Activated naive CD8-positive, alpha-beta T cell treated with anti-CD3 and anti-CD28 coated beads, Interleukin-2, amount 10 ng/mL, durations not matched to agents 7 days and 5 days (primary cell): Measurements from ENCODE around the gene KLRF2. TPM values are rescaled to one million over a fixed set of nuclear protein-coding genes. Genes with fewer than 3 reads are reported as not detected.

Source experiments
- ATAC-seq: fragments of 150-1000 bp; cut with Tn5 transposase; one replicate; pipeline ENCODE4 v1.10.0; 2021; ENCODE audit warnings: low read depth, moderate library complexity
- POLR2A ChIA-PET: fragments of 350-600 bp; sonication (Branson Sonifier 250); formaldehyde crosslinking; loops from one replicate; lab custom pipeline; 2021; ENCODE audit warnings: antibody characterized with exemption; lab: Charles Lee
- DNase-seq: peaks from one replicate; pipeline ENCODE4 v3.0.0; 2021
- H3K27ac Mint-ChIP-seq: one replicate; pipeline ENCODE4 v1.8.0; 2022; ENCODE audit warnings: mild to moderate bottlenecking, mixed read lengths
- H3K27me3 Mint-ChIP-seq: one replicate; pipeline ENCODE4 v1.8.0; 2022; ENCODE audit warnings: mild to moderate bottlenecking, moderate library complexity, mixed read lengths
- H3K36me3 Mint-ChIP-seq: one replicate; pipeline ENCODE4 v1.8.0; 2021; ENCODE audit warnings: mild to moderate bottlenecking, mixed read lengths
- H3K4me1 Mint-ChIP-seq: one replicate; pipeline ENCODE4 v1.8.0; 2021; ENCODE audit warnings: mixed read lengths
- H3K4me3 Mint-ChIP-seq: one replicate; pipeline ENCODE4 v1.8.0; 2022; ENCODE audit warnings: mild to moderate bottlenecking, moderate library complexity, mixed read lengths
- H3K9me3 Mint-ChIP-seq: one replicate; pipeline ENCODE4 v1.8.0; 2021; ENCODE audit warnings: mixed read lengths
- total RNA-seq, 2 experiments: library from RNA; stranded (reverse); gene quantifications; one replicate each; pipeline ENCODE4 v1.2.3, GENCODE V29; 2021

The KLRF2 gene
- total RNA-seq, 2 experiments from 2014 or later = 0.58 to 0.74 TPM

GRCh38 chr12:9926876-9927275, 45.6 kb downstream of the KLRF2 start:
- peaks cover 2% of the 10 kb centered on the region for H3K9me3 Mint-ChIP-seq
- ATAC-seq (no peak), DNase-seq (no peak)
- peaks cover 9% of the 10 kb centered on the region for H3K36me3 Mint-ChIP-seq
- POLR2A ChIA-PET = no interaction called here
- peaks cover 8% of the 10 kb centered on the region for H3K27me3 Mint-ChIP-seq
- no peak overlapping the region for H3K4me3 Mint-ChIP-seq
- no peak overlapping the region for H3K27ac Mint-ChIP-seq
- peaks cover 21% of the 10 kb centered on the region for H3K4me1 Mint-ChIP-seq

- H3K4me3 Mint-ChIP-seq = no peak overlapping the region
- H3K27ac Mint-ChIP-seq = no peak overlapping the region
- DNase-seq (no peak), ATAC-seq (no peak)
- H3K36me3 Mint-ChIP-seq = peaks cover 2% of the 10 kb centered on the region
- peaks cover 8% of the 10 kb centered on the region for H3K4me1 Mint-ChIP-seq
- POLR2A ChIA-PET = no interaction called here
- H3K27me3 Mint-ChIP-seq = peaks cover 13% of the 10 kb centered on the region
- no peaks in the 10 kb centered on the region for H3K9me3 Mint-ChIP-seq
Measured at GRCh38 chr12:9928607-9929006, 47.3 kb downstream of the KLRF2 start.

DNA sequence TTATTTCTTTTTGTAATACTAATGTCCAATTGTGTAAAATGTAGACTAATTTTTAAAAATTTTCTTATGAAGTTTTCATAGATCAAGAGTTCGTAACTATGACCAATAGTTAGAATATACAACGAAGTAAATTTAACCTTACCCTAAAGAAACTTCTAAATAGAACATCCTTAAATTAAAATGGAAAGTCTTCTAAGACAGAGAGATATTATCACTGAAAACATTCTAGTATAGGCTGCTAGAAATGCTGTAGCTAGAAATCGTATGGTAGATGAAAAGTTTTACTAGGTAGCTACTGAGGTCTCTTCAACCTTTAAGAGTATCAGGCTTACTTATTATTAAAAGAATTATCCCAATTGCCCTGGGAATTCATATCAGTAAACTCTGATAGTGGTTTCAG, 50.0 kb downstream of the KLRF2 start:
- ATAC-seq (no peak), DNase-seq (no peak)
- POLR2A ChIA-PET = no interaction called here

DNA sequence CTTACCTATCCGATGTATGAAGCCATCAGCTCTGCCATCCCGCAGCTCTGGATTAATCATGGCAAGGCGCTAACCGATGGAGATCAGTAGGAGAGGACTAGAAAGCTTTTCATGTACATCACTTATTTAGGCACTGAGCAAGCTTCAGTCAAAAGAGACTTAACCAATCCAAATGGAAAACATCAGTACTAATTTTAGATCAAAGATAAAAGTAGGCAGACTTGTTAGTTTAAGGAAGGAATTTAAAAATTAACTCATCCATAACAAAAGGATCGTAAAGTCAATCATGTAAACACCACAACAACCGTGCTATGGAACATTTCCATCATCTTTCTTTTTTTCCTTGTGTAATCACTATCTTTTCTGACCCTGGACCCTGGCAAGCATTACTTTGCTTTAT, 51.0 kb downstream of the KLRF2 start, which contains the start of gene CLEC2A:
CLEC2A (minus strand) TSS at position 101 of the 400 bp plus-strand sequence; CDS start at position 60, 41 bp downstream.
- peaks cover 2% of the 10 kb centered on the region for H3K36me3 Mint-ChIP-seq
- H3K27ac Mint-ChIP-seq = no peak within 1 kb of the TSS
- no peaks in the 10 kb centered on the region for H3K9me3 Mint-ChIP-seq
- H3K4me3 Mint-ChIP-seq = no peak within 1 kb of the TSS
- POLR2A ChIA-PET = no interaction called here
- no peak for DNase-seq
- peaks cover 2% of the 10 kb centered on the region for H3K4me1 Mint-ChIP-seq
- H3K27me3 Mint-ChIP-seq = peaks cover 13% of the 10 kb centered on the region
- ATAC-seq = no peak

More for the DNA sequence above, 50.0 kb downstream of the KLRF2 start:
- Mint-ChIP-seq H3K4me3 (no peak overlapping the region), H3K27ac (no peak overlapping the region), H3K27me3 (peaks cover 13% of the 10 kb centered on the region), H3K4me1 (peaks cover 2% of the 10 kb centered on the region), H3K9me3 (no peaks in the 10 kb centered on the region), H3K36me3 (peaks cover 2% of the 10 kb centered on the region)

DNA sequence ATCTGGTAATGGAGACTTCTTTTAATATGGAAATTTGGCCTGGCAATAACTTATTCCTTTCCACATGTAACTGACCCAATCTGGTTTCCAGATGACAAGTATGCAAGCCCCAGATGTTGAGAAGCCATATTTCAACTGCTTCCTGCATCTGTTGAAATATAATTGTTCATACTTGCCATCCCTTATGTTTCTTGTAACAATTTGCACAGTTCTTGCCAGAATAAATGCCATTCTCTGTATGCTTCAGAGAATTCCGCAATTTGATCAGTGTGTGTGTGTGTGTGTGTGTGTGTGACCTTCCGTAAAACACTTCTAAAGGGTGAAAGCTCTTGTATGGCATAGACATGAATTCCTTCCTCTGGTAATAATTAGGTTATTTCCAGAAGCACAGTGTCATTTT, 52.7 kb downstream of the KLRF2 start:
- Mint-ChIP-seq H3K9me3 (no peaks in the 10 kb centered on the region), H3K4me3 (no peak overlapping the region), H3K36me3 (no peaks in the 10 kb centered on the region), H3K4me1 (no peaks in the 10 kb centered on the region), H3K27ac (no peak overlapping the region), H3K27me3 (peaks cover 13% of the 10 kb centered on the region)
- POLR2A ChIA-PET = no interaction called here
- DNase-seq (no peak), ATAC-seq (no peak)

DNA sequence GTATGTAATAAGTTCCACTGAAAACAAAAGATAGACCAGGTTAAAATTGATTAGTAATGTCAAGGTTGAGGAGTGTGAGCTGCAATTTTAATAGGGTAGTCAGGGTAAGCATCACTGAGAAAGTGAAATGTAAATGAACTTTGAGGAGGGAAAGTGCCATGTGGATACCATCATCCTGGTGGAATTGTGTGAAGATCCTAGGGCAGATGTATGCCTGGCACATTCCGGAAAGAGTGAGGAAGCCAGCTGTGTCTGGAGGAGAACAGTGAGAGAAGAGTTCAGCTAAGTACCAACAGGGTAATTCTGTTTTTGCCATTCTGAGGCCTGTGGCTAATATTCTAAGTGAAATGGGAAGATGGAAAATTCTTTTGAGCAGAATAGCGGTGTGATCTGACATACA, 53.7 kb downstream of the KLRF2 start:
- Mint-ChIP-seq H3K4me1 (no peaks in the 10 kb centered on the region), H3K9me3 (no peaks in the 10 kb centered on the region), H3K4me3 (no peak overlapping the region), H3K36me3 (no peaks in the 10 kb centered on the region), H3K27ac (no peak overlapping the region), H3K27me3 (peaks cover 13% of the 10 kb centered on the region)
- DNase-seq (no peak), ATAC-seq (no peak)
- POLR2A ChIA-PET = no interaction called here

- no peaks in the 10 kb centered on the region for H3K36me3 Mint-ChIP-seq
- peaks cover 3% of the 10 kb centered on the region for H3K4me1 Mint-ChIP-seq
- no peak overlapping the region for H3K4me3 Mint-ChIP-seq
- DNase-seq (no peak), ATAC-seq (no peak)
- H3K27me3 Mint-ChIP-seq = peaks cover 11% of the 10 kb centered on the region
- H3K9me3 Mint-ChIP-seq = no peaks in the 10 kb centered on the region
- no peak overlapping the region for H3K27ac Mint-ChIP-seq
- POLR2A ChIA-PET = no interaction called here
Measured at GRCh38 chr12:9936591-9936990, 55.3 kb downstream of the KLRF2 start.

DNA sequence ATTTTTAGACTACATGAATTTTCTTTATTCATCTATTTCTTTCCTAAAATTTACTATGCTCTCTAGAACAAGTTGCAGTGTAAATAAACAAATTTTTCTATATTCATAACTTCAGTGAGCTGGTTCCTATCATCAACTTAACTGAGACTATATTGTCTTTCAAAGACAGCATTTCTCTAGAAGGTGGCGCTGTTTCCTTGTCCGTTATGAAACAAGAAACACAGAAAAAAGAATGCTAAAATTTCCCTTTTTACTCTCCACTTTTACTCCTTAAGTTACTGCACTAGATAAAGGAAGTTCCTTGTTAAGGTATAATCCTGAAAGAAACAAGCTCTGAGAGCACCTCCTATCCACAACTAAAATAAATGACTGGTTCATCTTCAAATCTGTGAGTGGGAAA, 59.1 kb downstream of the KLRF2 start:
- ATAC-seq = no peak
- no peak for DNase-seq
- H3K36me3 Mint-ChIP-seq = no peaks in the 10 kb centered on the region
- no peak overlapping the region for H3K4me3 Mint-ChIP-seq
- H3K27me3 Mint-ChIP-seq = peaks cover 6% of the 10 kb centered on the region
- no peak overlapping the region for H3K27ac Mint-ChIP-seq
- peaks cover 10% of the 10 kb centered on the region for H3K4me1 Mint-ChIP-seq
- H3K9me3 Mint-ChIP-seq = no peaks in the 10 kb centered on the region
- POLR2A ChIA-PET = no interaction called here

DNA sequence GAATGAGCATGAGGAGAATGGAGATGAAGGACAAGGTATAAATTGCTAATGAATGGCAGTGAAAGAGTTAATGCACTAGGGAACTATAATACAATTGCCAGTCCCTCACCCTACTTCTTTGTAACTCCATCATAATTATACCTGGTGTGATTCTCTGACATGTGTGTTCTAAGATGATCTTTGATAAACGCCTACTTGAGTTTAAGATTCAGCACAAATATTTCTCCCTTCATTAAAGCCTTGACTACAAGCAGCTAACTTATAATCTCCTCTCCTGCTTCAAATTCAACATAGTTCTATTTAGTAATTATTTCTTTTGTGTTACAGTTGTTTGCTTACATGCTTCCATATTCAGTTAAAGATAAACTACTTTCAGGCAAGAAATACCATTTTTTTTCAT, 60.5 kb downstream of the KLRF2 start:
- Mint-ChIP-seq H3K9me3 (no peaks in the 10 kb centered on the region), H3K27me3 (peaks cover 6% of the 10 kb centered on the region), H3K4me3 (no peak overlapping the region), H3K27ac (no peak overlapping the region), H3K4me1 (peaks cover 12% of the 10 kb centered on the region), H3K36me3 (no peaks in the 10 kb centered on the region)
- POLR2A ChIA-PET = no interaction called here
- ATAC-seq = no peak
- no peak for DNase-seq

GRCh38 chr12:9943240-9943639, 62.0 kb downstream of the KLRF2 start:
- Mint-ChIP-seq H3K27ac (peak overlapping the region; percentile 26), H3K4me3 (peak overlapping the region; percentile 64), H3K9me3 (no peaks in the 10 kb centered on the region), H3K27me3 (peaks cover 6% of the 10 kb centered on the region), H3K4me1 (peaks cover 22% of the 10 kb centered on the region), H3K36me3 (peaks cover 7% of the 10 kb centered on the region)
- no peak for DNase-seq
- POLR2A ChIA-PET = no interaction called here
- peak; percentile 63 for ATAC-seq

DNA sequence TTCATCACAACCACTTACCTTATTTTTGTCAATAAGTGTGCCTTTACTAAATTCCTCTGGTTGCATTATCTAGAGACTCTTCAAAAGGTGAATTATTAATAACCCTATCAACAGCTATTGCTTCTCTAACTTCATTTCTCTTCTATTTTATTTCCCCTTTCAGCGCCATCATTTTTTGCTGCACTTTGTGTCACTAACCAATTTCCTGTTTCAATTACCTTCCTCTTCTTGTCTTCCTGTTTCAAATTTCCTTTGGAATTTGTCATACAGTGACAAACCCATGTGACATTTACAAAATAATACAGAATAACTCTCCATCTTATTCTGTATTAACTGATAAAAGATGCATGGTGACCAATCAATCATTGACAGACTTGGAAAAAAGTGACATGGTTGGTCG, 63.1 kb downstream of the KLRF2 start:
- Mint-ChIP-seq H3K27me3 (peaks cover 6% of the 10 kb centered on the region), H3K4me3 (peak overlapping the region; percentile 28), H3K9me3 (no peaks in the 10 kb centered on the region), H3K27ac (no peak overlapping the region), H3K4me1 (peaks cover 33% of the 10 kb centered on the region), H3K36me3 (peaks cover 7% of the 10 kb centered on the region)
- DNase-seq (no peak), ATAC-seq (no peak)
- POLR2A ChIA-PET = interaction anchor here (0.9 kb wide), 1 partner anchor 194 kb away, joined by 3 read pairs; no protein-coding TSS in a partner anchor

Other genes with a start within 250 kb of the KLRF2 start
- gene CLEC2D, start 211.8 kb upstream of the KLRF2 start, total RNA-seq = 100 to 1,000 TPM; 280 to 301 TPM
- gene CLECL1, start 148.4 kb upstream of the KLRF2 start, total RNA-seq = 1 to 10 TPM in 1 of 2 experiments, under 1 TPM in 1; 0.72 to 1.0 TPM
- gene CD69, start 120.6 kb upstream of the KLRF2 start, total RNA-seq = 100 to 1,000 TPM; 111 to 116 TPM
- under 1 TPM; 0.80 to 0.96 TPM for gene KLRF1, start 54.0 kb upstream of the KLRF2 start, total RNA-seq
- 10 to 100 TPM; 83.9 to 89.7 TPM for gene CLEC2B, start 12.1 kb upstream of the KLRF2 start, total RNA-seq
- not detected for gene CLEC2A, start 50.9 kb downstream of the KLRF2 start, total RNA-seq
- gene CLEC12A, start 89.9 kb downstream of the KLRF2 start, total RNA-seq = 1 to 10 TPM; 4.0 to 5.2 TPM
- gene CLEC1B, start 117.6 kb downstream of the KLRF2 start, total RNA-seq = not detected
- under 1 TPM; 0.40 to 0.83 TPM for gene CLEC12B, start 129.1 kb downstream of the KLRF2 start, total RNA-seq
- not detected for gene CLEC9A, start 149.2 kb downstream of the KLRF2 start, total RNA-seq
- not detected for gene CLEC1A, start 217.5 kb downstream of the KLRF2 start, total RNA-seq
- gene CLEC7A, start 248.7 kb downstream of the KLRF2 start, total RNA-seq = under 1 TPM; 0.36 to 0.48 TPM